Right ventricle myocardium inferior (tissue), 1 donor: ENCODE results near the gene SYT1. TPM values are rescaled to one million over a fixed set of nuclear protein-coding genes. Genes with fewer than 3 reads are reported as not detected.

Experiments
- ATAC-seq: fragments of 200-7000 bp; cut with Tn5 transposase; one replicate; pipeline ENCODE4 v1.9.1; 2020; ENCODE audit warnings: mild to moderate bottlenecking, moderate library complexity
- DNase-seq: peaks from one replicate; pipeline ENCODE4 v3.0.0; 2021; ENCODE audit errors: missing footprints
- intact Hi-C: fragments of 100-400 bp; cut with DNase I; formaldehyde crosslinking; loops from one replicate; pipeline ENCODE4 v1.11.0; 2022
- total RNA-seq: library from RNA; stranded (reverse); fragmentation: NEBNext Ultra II Directional; extraction: Animal tissue kit (Norgen Biotek cat#: 25700); gene quantifications from one replicate; pipeline ENCODE4 v1.2.1, GENCODE V29; 2021
- donor health status: DM: no; HTN: yes; CAD: no; lungs with severe emphysema.

SYT1 gene
- total RNA-seq, 1 donor from 2014 or later: 0.24 TPM

- intact Hi-C loops: no loop called here
- ATAC-seq: no peak
- DNase-seq: no peak
Measured at GRCh38 chr12:79236920-79237319, 372.3 kb downstream of the SYT1 start.

DNA sequence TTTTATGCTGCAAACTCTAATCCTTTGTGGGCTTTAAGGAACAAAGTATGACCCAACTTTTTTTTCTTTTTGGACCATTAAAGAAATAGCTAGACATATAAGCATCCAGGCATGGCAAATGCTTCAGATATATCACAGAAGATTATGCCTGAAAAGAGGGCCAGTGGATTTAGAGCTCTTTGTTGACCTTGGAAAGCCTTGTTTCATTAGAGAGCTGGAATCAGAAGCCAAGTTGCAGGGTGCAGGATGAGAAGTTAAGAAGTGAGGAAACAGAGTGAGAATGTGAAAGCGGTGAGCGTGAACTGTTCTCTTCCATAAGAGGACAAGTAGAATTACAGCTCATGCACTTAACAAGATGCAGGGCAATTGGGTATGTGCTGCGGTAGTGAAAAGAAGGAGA lies 373.7 kb downstream of the SYT1 start:
- ATAC-seq (no peak), DNase-seq (no peak)
- intact Hi-C loops: no loop called here

- no peak for ATAC-seq
- intact Hi-C loops: no loop called here
- DNase-seq: no peak
Measured at GRCh38 chr12:79247494-79247893, 382.9 kb downstream of the SYT1 start.

GRCh38 chr12:79250186-79250585 lies 385.6 kb downstream of the SYT1 start:
- intact Hi-C loops: no loop called here
- DNase-seq (no peak), ATAC-seq (no peak)

GRCh38 chr12:79250960-79251755 lies 386.6 kb downstream of the SYT1 start:
- ATAC-seq (no peak), DNase-seq (no peak)
- intact Hi-C loops: no loop called here

DNA sequence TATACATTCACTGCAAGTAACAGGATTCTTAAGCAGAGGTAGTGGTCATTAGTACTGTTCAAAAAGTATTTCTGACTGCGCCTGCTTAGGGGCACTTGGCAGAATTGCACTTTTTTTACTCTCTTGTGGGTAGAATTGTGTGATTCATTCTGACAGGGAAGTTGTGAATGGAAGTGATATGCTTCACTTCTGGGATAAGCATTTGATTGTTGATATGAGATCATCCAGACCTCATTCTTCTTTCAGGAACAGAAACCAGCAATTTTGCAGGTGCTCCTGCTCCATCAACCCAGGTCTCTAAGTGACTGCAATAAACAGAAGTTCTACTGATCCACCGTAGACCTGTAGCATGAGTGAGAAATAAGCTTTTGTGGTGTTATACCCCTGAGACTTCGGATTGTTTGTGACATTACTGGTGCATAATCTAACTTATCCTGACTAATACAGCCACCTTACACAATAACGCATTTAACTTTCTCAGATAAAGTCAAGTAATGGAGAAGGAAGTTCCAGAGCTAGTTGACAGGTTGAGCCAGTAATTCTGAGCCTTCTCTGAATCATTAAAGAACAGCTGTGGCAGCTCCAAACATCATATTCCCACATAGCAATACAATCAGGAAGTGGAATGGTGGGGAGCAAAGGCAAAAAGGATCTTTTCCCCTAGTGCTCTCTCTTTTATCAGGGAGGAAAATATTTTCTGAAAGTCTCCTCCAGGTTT lies 387.9 kb downstream of the SYT1 start:
- DNase-seq: no peak
- intact Hi-C loops: no loop called here
- ATAC-seq: no peak

DNA sequence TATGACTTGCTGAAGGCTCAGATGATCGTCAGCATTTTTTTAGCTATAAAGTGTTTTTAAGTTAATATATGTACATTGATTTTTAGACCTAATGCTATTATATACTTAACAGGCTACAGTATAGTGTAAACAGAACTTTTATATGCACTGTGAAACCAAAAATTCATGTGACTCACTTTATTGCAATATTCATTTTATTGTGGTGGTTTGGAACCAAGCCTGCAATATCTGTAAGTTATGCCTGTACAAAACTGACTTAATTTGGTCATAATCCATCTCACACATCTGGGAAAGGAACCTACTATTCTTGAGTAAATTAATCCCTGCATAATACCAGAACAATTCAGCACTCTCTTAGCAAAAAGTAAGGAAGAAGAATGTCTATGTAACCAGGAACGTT lies 390.7 kb downstream of the SYT1 start:
- ATAC-seq (no peak), DNase-seq (no peak)
- intact Hi-C loops: no loop called here

DNA sequence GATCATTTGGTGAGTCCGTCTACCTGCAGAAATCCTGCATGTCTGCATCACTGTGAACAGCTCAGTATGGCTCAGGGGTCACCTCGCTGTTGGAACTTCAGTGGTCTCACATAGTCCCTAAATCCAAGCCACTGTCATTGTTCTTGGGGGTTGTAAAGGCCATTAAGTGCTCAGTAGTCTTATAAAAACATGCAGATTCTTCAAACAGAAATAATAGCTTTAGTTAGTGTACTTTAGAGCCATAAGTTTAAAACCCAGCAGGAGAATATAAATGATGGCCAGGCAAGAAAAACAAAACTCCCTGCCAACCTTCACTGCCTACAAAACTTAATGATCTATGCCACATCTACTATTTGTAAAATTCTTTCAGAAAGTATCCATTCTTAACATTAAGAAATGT lies 396.3 kb downstream of the SYT1 start:
- ATAC-seq (no peak), DNase-seq (no peak)
- intact Hi-C loops: no loop called here

GRCh38 chr12:79262938-79263337 lies 398.4 kb downstream of the SYT1 start:
- intact Hi-C loops: no loop called here
- DNase-seq (no peak), ATAC-seq (no peak)

DNA sequence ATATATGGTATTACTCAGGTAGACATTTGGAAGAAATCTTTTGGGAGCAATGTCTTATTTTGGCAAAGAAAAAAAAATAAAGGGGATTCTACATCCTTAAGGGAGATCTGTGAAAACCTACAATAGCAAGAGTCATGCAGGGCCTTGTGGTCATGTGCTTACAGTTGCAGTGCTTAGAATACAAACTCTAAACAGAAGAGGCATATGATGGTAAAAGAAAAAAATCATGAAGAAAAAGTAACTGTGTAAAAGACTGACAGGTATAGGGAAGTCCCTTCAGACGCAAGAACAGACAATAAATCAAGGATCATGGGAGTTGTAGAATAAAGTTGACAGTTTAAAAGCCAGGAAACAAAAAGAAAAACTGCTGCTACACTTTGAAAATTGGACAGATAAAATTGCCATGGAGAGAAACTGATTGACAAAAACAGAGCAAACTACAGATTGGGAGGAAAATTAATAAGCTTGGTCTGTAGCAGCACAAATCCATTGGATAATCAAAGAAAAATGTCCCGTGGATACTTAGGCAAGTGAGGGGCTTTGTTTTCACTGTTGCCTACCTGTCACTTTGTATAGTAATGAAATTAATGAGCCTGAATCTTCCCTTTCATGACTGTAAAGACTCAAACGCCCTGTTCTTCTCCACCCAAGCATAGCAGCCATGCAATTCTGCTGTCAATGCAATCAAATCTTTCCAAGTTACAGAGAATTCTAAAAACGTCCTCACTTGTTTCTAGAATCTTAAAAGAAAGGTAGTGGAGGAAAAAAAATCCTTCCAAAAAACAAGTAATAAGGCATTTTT lies 402.0 kb downstream of the SYT1 start:
- no peak for ATAC-seq
- intact Hi-C loops: no loop called here

DNA sequence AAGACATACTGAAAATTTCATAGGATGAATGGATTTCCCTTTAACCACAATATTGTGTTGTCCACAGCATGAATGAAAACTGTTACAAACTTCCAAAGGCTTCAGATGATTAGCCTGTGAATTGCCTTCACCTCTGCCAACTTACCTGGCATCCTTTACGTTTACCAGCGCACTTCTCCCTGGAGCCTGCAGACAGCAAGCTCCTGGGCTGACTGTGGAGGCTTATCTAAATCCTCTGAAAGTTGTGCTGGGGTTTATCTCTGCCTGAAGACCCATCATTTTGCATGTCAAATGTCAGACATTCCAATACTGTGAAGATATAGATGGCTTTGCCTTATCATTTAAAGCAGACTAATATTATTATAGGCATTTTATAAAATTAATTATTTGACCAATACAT lies 403.0 kb downstream of the SYT1 start:
- DNase-seq (no peak), ATAC-seq (no peak)
- intact Hi-C loops: no loop called here

More for the DNA sequence above, 402.0 kb downstream of the SYT1 start:
- DNase-seq: no peak

GRCh38 chr12:79274501-79275064 lies 410.0 kb downstream of the SYT1 start:
- DNase-seq (no peak), ATAC-seq (peak; percentile 10)
- intact Hi-C loops: no loop called here

DNA sequence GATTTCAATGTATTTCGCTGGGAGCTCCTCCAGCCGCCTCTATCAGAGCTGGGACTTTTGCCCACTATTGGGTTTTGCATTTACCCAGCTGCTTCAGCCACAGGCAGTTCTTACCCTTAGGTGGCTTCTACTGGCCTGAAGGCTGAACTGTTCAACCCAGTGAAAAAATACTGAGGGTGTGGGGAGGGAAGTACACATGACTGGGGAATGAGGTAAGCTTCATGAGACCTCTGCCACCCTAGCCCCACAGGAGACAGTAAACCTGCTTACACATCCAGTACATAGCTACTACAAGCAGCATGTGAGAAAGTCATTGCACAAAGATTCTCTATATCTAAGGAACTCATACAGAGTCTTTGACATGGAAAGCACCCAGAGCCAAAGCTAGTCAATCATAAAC lies 411.1 kb downstream of the SYT1 start:
- no peak for ATAC-seq
- intact Hi-C loops: no loop called here
- DNase-seq: no peak

GRCh38 chr12:79283364-79283763 lies 418.8 kb downstream of the SYT1 start:
- DNase-seq (no peak), ATAC-seq (no peak)
- intact Hi-C loops: no loop called here

DNA sequence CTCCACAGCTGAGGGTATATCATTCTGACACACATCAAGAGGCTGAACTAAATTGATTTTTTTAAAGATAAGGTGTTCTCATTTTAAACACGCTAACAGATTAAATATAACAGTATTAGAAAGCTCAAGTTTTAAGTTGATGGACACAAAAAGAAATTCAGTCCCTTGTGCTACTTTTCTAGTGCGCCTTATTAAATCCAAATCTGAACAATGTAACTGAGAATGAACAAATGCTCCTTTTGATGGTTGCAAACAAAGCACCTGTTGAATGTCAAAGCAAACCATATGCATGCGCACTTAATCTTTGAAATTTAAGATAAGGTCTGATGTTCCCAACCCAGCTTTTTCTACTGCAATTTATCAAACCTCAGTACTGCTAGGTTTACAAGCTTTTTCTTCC lies 424.3 kb downstream of the SYT1 start:
- no peak for ATAC-seq
- no peak for DNase-seq

DNA sequence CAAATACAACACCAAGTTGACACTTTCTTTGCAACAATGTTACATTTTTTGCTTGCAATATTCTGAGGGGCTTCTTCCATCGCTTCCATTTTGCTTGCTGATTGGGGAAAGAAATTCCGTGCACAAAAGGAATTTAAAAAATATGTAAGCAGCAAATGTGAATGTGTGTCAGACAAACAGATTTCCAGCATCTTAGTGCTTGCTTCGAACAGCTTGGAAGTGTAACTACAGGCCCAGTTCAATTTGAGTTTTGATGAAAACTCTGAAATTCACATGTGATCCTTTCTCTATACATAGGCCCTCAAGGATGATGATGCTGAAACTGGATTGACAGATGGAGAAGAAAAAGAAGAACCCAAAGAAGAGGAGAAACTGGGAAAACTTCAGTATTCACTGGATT lies 427.1 kb downstream of the SYT1 start:
- intact Hi-C loops: no loop called here
- ATAC-seq (no peak), DNase-seq (no peak)

More for the DNA sequence above, 424.3 kb downstream of the SYT1 start:
- intact Hi-C loops: no loop called here

GRCh38 chr12:79294590-79294989 lies 430.0 kb downstream of the SYT1 start:
- ATAC-seq (no peak), DNase-seq (no peak)
- intact Hi-C loops: no loop called here

DNA sequence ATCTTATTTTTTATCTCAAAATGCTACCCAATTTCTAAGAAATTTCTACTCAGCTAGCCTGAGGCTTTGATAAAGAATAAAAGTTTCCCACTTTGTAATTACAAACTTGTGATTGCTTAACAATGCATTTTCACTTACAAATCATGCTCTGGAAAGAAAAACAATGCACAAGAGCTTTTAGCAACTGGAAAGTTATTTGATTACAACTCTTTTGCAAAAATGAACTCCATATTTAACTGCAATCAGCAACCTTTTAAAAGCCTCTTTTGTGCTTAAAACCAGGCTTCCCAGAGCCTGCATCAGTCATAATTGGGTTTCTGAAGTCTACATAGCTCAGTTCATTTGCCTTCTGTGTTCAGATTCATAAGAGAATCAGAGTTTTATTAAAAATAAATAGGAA lies 431.0 kb downstream of the SYT1 start:
- intact Hi-C loops: no loop called here
- DNase-seq: no peak
- no peak for ATAC-seq

GRCh38 chr12:79296133-79296532 lies 431.6 kb downstream of the SYT1 start:
- DNase-seq (no peak), ATAC-seq (no peak)
- intact Hi-C loops: no loop called here
